ENCODE data around the gene MAGI2.

MAGI2 gene

DNA sequence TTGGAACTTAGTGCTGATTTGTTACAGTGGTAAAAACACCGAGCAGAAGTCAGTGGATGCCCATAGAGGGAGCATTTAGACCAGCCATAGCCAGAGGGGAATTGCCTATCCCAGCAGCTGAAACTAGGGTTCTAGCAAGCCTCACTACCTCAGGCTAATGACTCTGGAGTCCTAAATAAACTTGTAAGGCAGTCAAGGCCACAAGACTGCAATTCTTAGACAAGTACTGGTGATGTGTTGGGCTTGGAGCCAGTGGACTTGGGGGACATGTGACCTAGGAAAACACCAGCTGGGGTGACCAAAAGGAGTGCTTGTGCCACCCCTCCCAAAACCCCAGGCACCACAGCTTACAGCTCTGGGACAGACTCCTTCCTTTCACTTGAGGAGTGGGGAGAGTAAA, 209.0 kb downstream of the MAGI2 start:
- H3K36me3 ChIP-seq (ENCODE audit: insufficient read depth, low read length): no peaks in the 10 kb centered on the region
- H4K20me1 ChIP-seq (ENCODE audit: insufficient read depth, low read length): no peaks in the 10 kb centered on the region
- H3K4me2 ChIP-seq (ENCODE audit: insufficient read depth, low read length): no peak overlapping the region
- H2AFZ ChIP-seq (ENCODE audit: low read depth, low read length): no peak overlapping the region
- no peak for TF ChIP-seq CTCF (IDR thresholded peaks at IDR 0.05; ENCODE audit: borderline replicate concordance, extremely low read depth, low read length, poor library complexity, severe bottlenecking)
- TF ChIP-seq EZH2 (IDR thresholded peaks at IDR 0.05; ENCODE audit: borderline replicate concordance, low read depth, low read length, severe bottlenecking): no peak
- H3K4me3 ChIP-seq (ENCODE audit: low read depth in 1 of 2, low read length in 2 of 2): no peak overlapping the region
- H3K27ac ChIP-seq (ENCODE audit: low read length): no peak overlapping the region
- no peaks in the 10 kb centered on the region for H3K4me1 ChIP-seq (ENCODE audit: insufficient read depth, low read length)
- DNase-seq: no peak
- no peaks in the 10 kb centered on the region for H3K9me3 ChIP-seq (ENCODE audit: insufficient read depth, low read length, severe bottlenecking)
- no peak for ATAC-seq (ENCODE audit: insufficient read depth, low read depth)
- H3K9ac ChIP-seq (ENCODE audit: low read depth, low read length): no peak overlapping the region
- H3K27me3 ChIP-seq (ENCODE audit: insufficient read depth, low read length, poor library complexity): no peaks in the 10 kb centered on the region
- H3K79me2 ChIP-seq (ENCODE audit: insufficient read depth, low read length): no peaks in the 10 kb centered on the region

DNA sequence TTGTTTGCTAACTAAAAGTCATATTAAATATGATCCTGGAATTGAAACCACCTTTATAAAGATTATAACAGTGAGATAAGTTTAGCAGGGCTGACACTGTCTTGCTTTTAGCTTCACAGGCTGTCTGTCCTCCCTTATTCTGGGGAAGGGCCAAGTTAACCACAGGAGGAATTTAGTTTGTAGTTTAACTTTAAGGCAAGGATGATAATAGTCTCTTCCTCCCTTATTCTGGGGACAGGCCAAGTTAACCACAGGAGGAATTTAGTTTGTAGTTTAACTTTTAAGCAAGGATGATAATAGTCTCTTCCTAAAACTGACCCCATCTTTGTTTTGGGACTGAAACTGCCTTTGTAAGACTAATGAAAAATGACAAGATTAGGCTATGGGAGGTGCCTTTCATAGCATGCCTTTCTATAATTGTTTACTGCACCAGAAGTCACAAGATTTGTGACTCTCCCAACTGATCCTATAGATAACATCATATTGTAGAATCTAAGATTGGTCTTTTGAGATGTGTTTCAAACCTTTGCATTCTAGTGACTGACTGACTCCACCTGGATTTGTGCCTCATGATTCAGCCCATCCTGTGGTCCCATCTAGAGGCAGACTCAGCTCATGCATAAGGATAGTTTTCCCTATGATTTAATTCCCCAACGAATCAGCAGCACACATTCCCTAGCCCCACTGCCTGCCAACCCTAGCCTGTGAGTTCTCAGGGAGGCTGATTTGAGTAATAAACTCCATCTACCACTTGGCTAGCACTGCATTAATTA, 212.0 kb downstream of the MAGI2 start:
- H4K20me1 ChIP-seq (ENCODE audit: insufficient read depth, low read length): no peaks in the 10 kb centered on the region
- H3K4me2 ChIP-seq (ENCODE audit: insufficient read depth, low read length): no peak overlapping the region
- no peak overlapping the region for H3K27ac ChIP-seq (ENCODE audit: low read length)
- no peaks in the 10 kb centered on the region for H3K79me2 ChIP-seq (ENCODE audit: insufficient read depth, low read length)
- H3K27me3 ChIP-seq (ENCODE audit: insufficient read depth, low read length, poor library complexity): no peaks in the 10 kb centered on the region
- ATAC-seq (ENCODE audit: insufficient read depth, low read depth) (no peak), DNase-seq (no peak)
- H3K36me3 ChIP-seq (ENCODE audit: insufficient read depth, low read length): no peaks in the 10 kb centered on the region
- H3K4me3 ChIP-seq (ENCODE audit: low read depth in 1 of 2, low read length in 2 of 2): no peak overlapping the region
- no peak overlapping the region for H2AFZ ChIP-seq (ENCODE audit: low read depth, low read length)
- TF ChIP-seq CTCF (IDR thresholded peaks at IDR 0.05; ENCODE audit: borderline replicate concordance, extremely low read depth, low read length, poor library complexity, severe bottlenecking) (no peak), EZH2 (IDR thresholded peaks at IDR 0.05; ENCODE audit: borderline replicate concordance, low read depth, low read length, severe bottlenecking) (no peak)
- H3K9ac ChIP-seq (ENCODE audit: low read depth, low read length): no peak overlapping the region
- no peaks in the 10 kb centered on the region for H3K9me3 ChIP-seq (ENCODE audit: insufficient read depth, low read length, severe bottlenecking)
- H3K4me1 ChIP-seq (ENCODE audit: insufficient read depth, low read length): no peaks in the 10 kb centered on the region

DNA sequence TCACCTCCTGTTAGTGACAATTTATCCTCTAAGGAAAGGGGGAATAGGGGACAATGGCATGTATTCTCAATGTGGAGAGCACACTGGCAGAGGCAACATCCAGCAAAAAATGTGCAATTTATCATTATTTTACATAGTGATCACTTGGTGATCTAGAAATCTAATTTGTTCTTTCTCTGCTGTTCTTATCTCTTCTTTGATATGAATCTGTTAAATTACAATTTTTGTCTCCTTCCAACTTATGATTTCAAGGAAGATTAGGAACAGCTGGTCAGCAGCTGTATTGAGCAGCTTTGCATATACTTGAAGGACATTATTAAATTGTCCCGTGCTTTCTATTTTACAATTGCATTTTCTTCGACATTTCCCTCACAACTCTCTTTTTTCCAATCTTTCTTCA, 213.1 kb downstream of the MAGI2 start:
- Histone ChIP-seq H3K79me2 (ENCODE audit: insufficient read depth, low read length) (no peaks in the 10 kb centered on the region), H3K4me1 (ENCODE audit: insufficient read depth, low read length) (no peaks in the 10 kb centered on the region), H3K27ac (ENCODE audit: low read length) (no peak overlapping the region), H3K4me2 (ENCODE audit: insufficient read depth, low read length) (no peak overlapping the region), H3K36me3 (ENCODE audit: insufficient read depth, low read length) (no peaks in the 10 kb centered on the region), H3K9me3 (ENCODE audit: insufficient read depth, low read length, severe bottlenecking) (no peaks in the 10 kb centered on the region), H4K20me1 (ENCODE audit: insufficient read depth, low read length) (no peaks in the 10 kb centered on the region), H3K27me3 (ENCODE audit: insufficient read depth, low read length, poor library complexity) (no peaks in the 10 kb centered on the region), H2AFZ (ENCODE audit: low read depth, low read length) (no peak overlapping the region), H3K4me3 (ENCODE audit: low read depth in 1 of 2, low read length in 2 of 2) (no peak overlapping the region), H3K9ac (ENCODE audit: low read depth, low read length) (no peak overlapping the region)
- TF ChIP-seq CTCF (IDR thresholded peaks at IDR 0.05; ENCODE audit: borderline replicate concordance, extremely low read depth, low read length, poor library complexity, severe bottlenecking) (no peak), EZH2 (IDR thresholded peaks at IDR 0.05; ENCODE audit: borderline replicate concordance, low read depth, low read length, severe bottlenecking) (no peak)
- no peak for DNase-seq
- ATAC-seq (ENCODE audit: insufficient read depth, low read depth): no peak

Measured in DND-41 (cell line).